Right renal pelvis (tissue), 4 donors: ENCODE results near the gene TBC1D14. TPM values are rescaled to one million over a fixed set of nuclear protein-coding genes. Genes with fewer than 3 reads are reported as not detected.
"Not testable (repeated sequence)": the region's sequence is repeated elsewhere in the genome, so short reads cannot be mapped to it uniquely, and the experiment has no call there.

Source experiments
- DNase-seq, 4 donors: peaks; one replicate each; pipeline ENCODE4 v3.0.0-alpha.2; 2013; ENCODE audit warnings: low read depth in 4 of 4, low spot score in 3 of 4, missing footprints in 1 of 4
- polyA plus RNA-seq, 4 donors: library from polyadenylated mRNA; unstranded; fragments of 120-200 nt; gene quantifications; one replicate each; pipeline ENCODE4 v1.2.1, GENCODE V29; 2013; ENCODE audit not compliant: insufficient read length in 4 of 4

Gene TBC1D14
- polyA plus RNA-seq, 4 donors, result 55.9 to 67.6 (median 62.0) TPM

DNA sequence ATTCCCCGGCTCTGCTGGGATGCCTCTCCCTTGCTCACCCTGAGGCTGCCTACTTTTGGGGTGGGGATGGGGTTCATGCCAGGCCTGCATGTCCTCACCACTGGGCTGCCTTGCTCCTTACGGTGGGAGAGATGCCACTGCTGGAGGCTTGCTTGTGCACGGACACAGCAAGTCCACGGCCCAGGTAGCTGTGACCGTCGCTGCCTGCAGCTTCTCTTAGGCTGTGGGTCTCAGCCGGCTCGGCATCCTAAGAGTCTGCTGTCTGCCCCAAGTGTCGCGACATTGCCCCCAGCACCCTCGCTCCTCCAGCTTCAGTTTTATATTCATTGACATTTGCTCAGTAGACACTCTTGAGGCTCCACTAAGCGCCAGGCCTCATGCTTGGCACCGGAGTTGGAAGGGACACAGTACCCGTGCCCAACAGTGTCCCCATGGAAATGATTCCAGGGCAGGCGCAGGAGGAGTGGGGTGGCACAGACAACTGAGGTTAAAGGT lies 58.3 kb downstream of the TBC1D14 start:
- no peak for DNase-seq

DNA sequence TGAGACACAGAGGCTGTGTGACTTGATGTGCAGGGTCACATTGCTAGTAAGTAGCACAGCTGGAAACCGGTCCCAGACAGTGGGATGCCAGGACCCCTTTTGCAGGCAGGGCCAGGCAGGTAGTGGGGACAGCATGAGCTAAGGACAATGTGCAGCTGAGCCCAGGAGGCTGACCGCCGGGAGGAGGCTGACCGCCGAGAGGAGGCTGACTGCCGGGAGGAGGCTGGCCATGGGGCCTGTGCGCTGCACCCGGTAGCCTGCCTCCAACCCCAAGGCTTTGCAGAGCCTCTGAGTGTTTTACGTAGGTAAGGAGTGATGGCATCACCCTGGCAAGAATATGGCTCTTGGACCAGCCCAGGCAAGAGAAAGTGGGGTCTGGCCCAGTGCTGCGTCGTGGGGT lies 58.9 kb downstream of the TBC1D14 start:
- no peak for DNase-seq

DNA sequence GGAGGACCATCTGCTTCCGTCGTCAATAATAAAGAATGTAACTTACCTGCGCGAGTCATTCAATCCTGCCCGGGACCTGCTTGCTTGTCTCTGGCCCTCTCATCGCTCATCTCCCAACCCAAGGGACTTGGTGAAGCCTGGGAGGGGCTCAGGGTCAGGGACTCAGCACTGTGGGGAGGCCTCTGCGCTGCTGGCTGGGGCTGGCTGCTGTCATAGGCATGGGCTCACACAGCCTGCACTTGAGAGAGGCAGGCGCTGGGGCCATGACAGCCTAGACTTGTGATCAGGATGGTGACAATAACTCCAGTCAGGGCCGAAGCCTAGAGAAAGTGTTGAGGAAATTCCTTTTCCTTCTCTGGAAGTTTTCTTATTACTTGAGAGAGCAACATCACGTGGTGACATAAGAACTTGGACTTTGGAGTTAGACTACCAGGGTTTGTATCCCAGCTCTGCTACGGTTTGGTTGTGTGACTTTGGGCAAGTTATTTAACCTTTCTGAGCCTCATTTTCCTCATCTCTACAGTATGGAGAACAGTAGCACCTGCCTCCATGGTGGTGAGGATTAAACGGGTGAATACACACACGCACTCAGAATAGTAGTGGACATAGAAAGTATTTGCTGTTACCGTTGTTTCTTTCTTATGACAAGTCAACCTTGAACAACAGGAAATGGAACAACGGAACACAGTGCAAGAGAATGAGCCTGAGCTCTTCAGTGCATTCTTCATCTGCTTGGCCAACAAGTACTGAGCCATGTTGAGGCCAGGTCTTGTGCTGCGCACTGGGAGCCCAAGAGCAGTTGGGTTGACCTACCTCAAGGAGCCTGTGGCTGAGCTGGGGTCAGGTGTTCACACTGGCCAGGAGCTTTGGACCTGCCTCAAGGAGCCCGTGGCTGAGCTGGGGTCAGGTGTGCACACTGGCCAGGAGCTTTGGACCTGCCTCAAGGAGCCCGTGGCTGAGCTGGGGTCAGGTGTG lies 60.5 kb downstream of the TBC1D14 start:
- no peak for DNase-seq

DNA sequence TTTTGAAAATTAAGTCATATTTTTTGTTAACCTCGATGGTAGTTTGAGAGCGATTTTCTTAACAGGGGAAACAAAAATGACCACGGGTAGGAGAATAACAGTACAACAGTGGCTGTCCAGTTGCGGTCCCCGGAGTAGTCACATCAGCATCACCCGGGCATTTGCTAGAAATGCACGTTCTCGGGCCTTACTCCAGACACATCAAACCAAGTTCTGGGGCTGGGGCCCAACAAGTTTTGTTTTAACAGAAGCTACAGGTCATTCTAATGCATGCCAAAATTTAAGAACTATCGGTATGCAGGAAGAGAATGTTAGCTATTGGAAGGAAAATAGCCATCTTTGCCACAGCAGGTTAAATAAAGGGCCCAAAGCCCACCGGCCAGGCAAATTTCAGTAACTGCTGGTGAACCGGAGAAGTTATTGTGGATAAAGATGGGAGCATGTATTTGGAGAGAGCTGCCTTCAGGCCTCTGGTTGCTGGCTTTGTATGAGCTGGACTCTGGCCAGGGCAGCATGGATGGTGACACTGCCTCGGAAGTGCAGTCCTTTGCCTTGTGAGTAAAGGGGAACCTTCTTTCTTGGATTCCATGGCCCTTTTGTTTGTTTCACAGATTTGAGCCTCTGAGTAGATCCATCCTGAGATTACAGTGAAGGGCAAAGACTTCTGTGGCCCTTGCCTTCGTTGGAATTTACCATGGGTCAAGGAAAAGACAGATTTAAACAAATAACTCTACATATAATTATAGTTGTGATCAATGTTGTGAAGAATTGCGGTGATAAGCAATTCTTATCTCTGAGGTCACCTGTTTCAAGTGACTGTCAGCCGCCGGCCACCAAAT lies 62.1 kb downstream of the TBC1D14 start:
- DNase-seq, result no peak

DNA sequence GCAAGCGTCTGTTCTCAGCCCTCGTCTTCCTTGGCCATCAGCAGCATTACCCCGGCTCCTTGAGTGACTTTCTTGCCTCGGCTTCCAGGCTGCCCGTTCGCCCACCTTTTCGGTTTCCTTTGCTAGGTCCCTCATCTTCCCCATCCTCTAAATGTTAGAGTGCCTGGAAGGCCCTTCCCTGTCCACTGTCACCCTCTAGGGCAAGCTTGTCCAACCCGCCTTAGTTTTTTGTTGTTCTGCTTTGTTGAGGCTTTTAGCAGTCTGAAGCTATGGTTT lies 62.7 kb downstream of the TBC1D14 start:
- no peak for DNase-seq

DNA sequence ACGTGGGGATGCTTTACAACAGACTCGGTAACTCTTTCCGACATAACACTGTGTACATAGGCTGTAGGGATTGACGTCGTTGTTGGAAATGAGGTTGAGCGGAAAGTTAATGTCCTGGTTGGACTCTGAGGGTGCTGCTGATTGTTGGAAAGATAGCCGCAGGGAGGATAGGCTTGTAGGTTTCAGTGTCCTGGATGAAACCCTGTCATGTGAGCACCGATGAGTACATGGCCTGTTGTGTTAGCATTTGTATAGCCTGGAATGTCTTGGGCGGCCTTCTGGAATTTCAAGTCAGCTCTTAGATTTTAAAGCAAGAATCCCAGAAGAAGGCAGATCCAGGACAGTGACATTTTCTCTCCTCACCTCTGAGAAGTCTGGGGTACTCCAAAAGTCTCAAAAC lies 63.3 kb downstream of the TBC1D14 start:
- no peak for DNase-seq

DNA sequence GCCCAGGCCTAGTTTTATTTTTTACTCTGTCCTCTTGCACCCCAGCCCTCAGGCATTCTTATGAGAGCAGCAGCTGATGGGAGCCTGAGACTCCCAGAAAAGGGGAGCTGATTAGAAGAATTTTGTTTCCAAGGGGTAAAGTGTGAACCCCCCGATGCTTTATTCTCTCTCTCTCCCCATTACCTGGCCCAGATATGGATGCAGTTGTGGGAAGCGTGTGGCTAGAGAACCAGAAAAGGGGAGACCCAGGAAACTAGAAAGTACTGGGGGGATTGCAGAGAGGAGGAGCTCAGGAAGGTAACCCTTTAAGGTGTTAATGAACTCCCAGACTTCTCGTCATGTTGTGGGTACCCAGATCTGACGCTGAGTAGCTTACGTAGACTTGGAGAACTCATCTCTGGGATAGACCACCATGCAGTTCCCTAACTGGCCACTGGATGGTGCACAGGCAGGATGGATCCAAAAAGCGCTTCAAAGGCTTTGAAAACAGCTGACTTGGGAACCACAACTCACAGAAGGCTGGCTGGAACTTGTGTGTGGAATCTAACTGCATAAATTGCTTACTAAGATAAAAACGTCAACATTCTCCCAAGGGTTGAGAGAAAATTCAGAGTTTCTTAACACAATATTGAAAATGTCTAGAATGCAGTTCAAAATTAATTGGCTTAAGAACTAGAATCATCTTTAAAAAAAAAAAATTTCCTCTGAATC lies 64.7 kb downstream of the TBC1D14 start:
- DNase-seq, result peak; percentile 78 to 91 (median 83)

DNA sequence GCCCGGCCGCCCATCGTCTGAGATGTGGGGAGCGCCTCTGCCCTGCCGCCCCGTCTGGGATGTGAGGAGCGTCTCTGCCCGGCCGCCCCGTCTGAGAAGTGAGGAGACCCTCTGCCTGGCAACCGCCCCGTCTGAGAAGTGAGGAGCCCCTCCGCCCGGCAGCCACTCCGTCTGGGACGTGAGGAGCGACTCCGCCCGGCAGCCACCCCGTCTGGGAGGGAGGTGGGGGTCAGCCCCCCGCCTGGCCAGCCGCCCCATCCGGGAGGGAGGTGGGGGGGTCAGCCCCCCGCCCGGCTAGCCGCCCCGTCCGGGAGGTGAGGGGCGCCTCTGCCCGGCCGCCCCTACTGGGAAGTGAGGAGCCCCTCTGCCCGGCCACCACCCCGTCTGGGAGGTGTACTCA lies 68.2 kb downstream of the TBC1D14 start:
- DNase-seq, result not testable (repeated sequence)

DNA sequence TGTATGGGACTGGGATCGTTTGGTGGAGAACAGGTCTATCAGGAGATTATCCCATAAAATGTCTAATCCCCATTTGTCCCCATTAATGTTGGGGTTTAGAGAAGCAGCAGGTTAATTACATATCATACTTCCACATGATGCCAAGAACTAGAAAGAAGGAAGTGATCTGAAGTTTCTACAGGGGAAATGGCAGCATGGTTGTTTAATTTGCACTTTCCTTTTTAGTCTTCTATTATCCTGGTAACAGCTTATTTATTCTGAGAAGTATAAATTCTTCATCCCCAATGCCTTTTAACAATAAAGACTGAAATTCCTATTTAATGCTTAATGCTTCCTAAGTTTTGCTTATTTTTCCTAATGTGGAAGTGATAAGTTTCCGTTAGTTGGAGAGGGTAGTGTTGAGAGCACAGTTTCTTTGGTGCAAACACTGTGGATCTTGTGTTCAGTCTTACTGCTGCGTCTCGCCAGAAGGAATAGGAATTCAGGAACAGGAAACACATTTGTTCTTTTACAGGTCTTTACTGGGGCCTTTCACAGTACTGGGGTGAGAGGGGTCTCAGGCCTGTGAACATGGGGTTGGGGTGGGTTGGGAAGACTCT lies 74.0 kb downstream of the TBC1D14 start:
- no peak for DNase-seq

DNA sequence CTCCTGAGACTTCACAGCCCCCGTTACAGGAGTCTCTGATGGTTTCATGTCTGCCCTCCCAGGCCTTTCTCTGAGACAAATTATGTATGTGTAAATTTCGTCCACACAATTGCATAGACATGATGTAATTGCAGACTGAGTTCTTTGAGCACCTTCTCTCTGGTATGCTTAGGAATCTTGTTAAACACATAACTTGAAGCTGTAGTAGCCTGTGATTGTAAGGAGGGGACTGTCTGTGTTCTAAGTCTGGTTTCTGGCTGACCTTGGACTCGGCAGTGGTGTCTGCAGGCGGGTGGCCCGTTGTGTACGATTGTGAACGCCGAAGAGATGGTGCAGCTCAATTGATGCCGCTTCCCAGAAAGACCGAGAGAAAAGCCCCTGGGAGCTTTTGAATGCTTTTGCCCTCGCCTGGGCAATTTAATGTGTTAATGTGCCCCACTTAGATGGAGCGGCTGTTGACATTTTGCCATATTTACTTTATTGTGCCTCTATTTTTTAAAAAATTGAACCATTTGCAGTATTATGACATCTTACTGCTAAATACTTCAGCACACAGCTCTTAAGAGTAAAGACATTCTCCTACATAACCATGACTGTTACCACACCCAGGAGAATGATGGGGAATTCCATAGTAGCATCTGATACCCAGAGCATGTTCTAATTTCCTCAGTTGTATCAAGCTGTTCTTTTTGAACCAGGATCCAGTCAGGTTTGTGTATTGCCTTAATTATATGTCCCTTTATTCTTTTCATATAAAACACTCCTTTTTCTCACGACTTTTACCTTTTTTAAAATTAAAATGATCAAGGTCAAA lies 75.2 kb downstream of the TBC1D14 start:
- DNase-seq, result no peak

DNA sequence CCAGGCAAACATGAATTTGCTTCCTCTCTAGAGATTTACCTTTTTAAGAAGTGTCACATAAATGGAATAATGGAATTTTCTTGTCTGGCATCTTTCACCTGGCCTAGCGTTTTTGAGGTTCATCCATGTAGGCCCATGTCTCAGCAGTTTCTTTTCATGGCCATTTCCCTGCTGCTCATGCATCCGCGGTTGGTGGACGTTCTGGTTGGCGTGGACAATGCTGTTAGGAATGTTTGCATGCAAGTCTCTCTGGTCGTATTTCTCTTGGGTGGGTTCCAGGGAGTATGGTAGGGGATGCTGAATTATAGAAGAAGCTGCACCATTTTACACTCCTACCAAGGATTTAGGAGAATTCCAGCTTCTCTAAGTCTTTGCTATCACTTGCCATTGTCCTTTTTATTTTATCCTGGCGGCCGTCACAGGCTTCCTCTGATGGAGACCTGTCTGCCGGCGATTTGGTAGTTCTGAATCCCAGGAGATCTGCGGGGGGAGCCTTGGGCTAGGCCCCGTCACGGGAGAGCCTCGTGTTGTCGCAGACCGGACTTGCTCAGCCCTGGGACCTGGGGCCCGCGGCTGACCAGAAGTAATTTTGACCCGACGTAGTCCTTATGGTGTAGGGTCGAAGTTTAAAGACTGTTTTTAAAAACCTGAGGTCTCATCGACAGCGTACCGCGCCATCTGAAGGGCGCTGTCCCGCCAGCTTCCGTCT lies 76.6 kb downstream of the TBC1D14 start:
- DNase-seq, result peak in 2 of 4 donors; percentile 22 to 30

DNA sequence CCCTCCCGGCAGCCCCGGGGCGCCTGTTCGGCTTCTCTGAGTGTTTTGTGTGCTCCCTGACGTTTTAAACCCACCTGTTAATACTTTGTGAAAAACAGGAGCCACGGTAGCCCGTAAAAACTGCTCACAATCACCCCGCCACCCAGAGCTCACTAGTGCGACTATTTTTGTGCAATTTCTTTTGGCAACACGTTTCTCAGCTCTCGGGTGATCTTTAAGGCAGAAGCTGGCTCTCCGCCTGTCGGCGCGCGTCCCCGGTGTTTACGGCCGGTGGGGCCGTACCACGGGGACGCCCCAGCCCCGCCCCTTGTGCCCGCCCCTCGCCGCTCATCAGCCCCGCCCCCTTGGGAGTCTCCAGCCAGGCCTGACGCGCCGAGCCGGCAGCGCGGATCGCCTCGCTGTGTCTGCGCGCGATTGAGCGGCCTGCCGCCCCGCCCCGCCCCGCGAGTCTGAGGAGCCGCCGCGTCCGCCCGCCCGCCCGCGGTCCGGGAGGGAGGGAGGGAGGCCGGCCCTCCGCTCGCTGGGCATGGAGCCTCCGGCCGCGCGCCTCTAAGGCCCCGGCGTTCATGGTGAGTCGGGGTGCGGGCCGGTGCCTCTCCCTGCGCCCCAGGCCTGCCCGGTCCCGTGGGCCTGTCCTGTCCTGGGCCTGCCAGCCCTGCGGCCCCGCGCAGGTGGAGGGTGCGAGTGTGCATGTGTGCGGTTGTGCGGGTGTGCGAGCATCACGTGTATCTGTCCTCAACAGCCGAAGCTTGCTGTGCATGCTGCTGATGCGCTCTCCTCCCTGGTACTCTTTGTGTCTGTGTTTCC lies 77.4 kb downstream of the TBC1D14 start:
- peak; percentile 84 to 86 (median 85) for DNase-seq

DNA sequence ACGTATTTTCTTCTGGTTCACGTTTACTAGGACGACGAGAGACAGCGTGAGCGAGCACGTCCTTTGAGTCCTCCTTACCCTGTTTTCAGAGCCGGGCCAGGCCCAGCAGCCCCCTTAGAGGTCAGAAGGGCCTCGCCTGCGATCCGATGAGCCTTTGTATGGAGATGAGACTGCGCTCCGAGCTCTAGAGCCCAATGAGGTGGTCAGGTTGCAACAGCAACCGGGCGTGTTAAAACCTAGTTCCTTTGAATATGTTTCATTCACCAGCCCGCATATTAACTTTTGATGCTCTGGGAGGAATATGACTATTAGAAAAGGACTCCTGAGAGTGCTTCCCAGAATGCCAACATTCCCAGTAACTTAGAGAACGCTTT lies 77.9 kb downstream of the TBC1D14 start:
- DNase-seq, result no peak

DNA sequence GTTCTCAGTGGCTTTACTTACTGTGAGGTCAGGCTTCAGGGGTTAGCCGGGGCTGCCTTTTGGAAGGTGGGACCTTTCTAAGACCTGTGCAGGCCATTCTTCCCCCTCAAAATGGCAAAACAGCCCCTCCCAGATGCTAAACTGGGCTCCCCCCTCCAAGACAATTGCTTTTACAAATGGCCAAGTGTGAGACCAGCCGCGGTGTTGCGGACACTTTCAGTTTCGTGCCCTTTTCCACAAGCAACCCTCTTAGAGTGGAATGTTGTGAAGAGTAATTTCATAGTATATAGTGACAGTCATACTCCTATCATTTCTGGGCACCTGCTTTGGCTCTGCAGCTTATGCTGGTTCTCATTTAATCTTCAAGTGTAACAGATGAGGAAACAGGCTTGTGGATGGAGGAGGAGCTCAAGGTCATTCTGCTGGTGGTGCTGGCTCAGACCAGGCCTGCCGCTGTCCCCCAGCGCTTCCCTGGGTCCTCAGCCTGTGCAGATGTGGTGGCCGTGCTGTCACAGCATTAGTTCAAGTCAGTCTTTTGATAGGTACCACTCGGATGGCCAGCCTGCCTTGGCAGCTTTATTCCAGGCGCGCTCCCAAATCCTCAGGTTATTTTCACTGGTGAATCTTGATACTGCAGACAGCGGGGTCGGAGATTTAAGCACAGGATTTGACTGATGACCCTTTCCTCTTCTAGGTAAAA lies 78.5 kb downstream of the TBC1D14 start:
- DNase-seq, result no peak

DNA sequence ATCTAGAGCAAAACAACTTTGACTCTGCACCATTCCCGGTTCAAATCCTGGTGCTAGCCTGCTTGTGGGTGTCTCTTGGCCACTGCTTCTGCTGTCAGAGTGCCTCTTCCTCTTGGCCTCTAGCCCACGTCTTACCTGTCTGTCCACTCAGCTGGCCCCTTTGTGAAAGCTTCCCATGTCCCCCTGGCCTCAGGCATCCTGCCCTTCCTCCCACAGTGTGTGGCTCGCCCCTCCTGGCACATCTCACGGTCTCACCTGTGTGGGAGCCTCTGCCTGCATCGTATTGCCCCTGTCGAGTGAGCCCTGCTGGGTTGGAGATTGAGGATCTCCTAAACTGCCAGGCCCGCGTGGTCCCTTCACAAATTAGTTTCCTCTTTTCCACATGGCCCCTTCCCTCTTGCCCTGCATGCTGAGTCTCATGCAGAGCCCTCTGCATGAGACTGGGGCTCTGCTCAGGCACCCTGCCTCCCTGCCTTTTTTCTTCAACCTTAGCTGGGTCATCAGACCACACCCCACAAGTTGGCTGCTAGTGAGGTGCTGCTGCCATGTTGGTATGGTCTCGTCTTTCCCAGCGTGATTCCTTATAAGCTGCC lies 79.8 kb downstream of the TBC1D14 start:
- DNase-seq, result no peak

DNA sequence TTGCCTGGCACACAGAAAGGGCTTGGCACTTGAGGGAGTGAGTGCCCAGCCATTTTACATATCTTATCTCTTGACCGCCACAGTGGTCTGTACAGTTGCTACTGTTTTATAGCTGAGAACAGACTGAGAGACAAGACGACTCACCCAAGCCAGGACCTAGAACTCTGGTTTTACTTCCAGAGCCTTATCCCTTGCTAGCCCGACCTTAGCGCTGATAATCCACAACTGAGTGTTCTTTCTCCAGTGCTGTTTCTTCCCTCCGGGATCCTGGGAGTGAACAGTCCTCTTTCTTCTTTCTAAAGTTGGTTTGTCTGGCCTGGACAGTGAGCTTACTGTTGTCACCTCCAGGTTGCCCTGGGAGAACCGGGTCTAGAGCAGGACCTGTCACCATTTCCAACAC lies 81.0 kb downstream of the TBC1D14 start:
- DNase-seq, result no peak

DNA sequence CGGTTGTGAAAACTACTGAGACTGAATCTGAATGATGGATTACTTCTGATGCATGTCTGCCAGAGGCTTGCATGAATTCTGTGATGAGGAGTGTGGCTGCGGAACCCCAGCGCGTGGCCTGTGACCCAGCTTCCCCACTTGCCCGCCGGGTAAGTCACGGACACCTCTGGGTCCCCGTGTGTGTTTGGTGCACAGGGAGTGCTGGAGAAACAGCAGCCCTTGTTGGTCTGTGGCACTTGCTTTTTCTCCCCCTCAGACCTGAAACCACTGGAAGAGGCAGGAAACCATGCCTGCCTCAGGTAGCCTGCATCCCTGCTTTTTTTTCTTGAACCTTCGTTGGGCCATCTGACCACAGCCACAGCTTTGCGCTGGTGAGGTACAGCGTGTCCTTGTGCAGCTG lies 81.6 kb downstream of the TBC1D14 start:
- no peak for DNase-seq
